ENCODE measurements around the gene PDK2.

DNA sequence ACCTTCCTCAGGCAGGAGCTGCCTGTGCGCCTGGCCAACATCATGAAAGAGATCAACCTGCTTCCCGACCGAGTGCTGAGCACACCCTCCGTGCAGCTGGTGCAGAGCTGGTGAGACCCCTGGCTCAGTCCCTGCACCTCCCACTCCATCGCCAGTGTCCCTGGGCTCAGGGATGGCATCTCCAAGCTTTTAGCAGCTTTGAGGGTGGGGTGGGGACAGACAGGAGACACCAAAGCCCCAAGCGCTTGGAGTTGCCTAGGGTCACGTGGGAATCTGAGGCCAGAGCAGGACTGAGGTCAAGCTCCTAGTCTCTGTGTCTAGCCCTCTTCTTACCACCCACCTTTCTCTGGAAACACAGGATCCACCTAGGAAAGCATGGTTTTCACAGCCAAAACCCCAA, 2.3 kb downstream of the PDK2 start:
- TF ChIP-seq, protein P1, sequence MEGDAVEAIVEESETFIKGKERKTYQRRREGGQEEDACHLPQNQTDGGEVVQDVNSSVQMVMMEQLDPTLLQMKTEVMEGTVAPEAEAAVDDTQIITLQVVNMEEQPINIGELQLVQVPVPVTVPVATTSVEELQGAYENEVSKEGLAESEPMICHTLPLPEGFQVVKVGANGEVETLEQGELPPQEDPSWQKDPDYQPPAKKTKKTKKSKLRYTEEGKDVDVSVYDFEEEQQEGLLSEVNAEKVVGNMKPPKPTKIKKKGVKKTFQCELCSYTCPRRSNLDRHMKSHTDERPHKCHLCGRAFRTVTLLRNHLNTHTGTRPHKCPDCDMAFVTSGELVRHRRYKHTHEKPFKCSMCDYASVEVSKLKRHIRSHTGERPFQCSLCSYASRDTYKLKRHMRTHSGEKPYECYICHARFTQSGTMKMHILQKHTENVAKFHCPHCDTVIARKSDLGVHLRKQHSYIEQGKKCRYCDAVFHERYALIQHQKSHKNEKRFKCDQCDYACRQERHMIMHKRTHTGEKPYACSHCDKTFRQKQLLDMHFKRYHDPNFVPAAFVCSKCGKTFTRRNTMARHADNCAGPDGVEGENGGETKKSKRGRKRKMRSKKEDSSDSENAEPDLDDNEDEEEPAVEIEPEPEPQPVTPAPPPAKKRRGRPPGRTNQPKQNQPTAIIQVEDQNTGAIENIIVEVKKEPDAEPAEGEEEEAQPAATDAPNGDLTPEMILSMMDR (IDR thresholded peaks at IDR 0.05) = no peak
- no peak for TF ChIP-seq EZH2 (IDR thresholded peaks at IDR 0.05)

Data from neural progenitor cell (in vitro differentiated cells).